ENCODE measurements around the gene ATP9A. TPM values are rescaled to one million over a fixed set of nuclear protein-coding genes. Genes with fewer than 3 reads are reported as not detected.
"Not testable (repeated sequence)": the region's sequence is repeated elsewhere in the genome, so short reads cannot be mapped to it uniquely, and the experiment has no call there.

Gene ATP9A
- polyA plus RNA-seq, 1 experiment: 35.3 TPM

GRCh38 chr20:51769976-51770615 lies 1.9 kb upstream of the ATP9A start:
- no peak for DNase-seq (ENCODE audit: low read depth, low spot score)
- TF ChIP-seq CTCF (IDR thresholded peaks at IDR 0.05; ENCODE audit: low read depth, low read length): no peak
- Histone ChIP-seq H3K4me3 (ENCODE audit: low read depth, low read length) (no peak overlapping the region), H3K27ac (ENCODE audit: low read depth, low read length) (no peak overlapping the region), H3K27me3 (ENCODE audit: control insufficient read depth, insufficient read depth, low read length) (no peaks in the 10 kb centered on the region), H3K9me3 (ENCODE audit: control insufficient read depth, insufficient read depth, low read length) (no peaks in the 10 kb centered on the region)
- POLR2A ChIA-PET: interaction anchor here (0.8 kb wide), 1 partner anchor 27 kb away, joined by 5 read pairs; no protein-coding TSS in a partner anchor
- CTCF ChIA-PET: no interaction called here

GRCh38 chr20:51768759-51769517 lies 748 bp upstream of the ATP9A start:
- no peak overlapping the region for H3K27ac ChIP-seq (ENCODE audit: low read depth, low read length)
- ChIA-PET POLR2A (interaction anchor here (0.8 kb wide), 1 partner anchor 28 kb away, joined by 5 read pairs; no protein-coding TSS in a partner anchor), CTCF (no interaction called here)
- no peak for DNase-seq (ENCODE audit: low read depth, low spot score)
- H3K27me3 ChIP-seq (ENCODE audit: control insufficient read depth, insufficient read depth, low read length): no peaks in the 10 kb centered on the region
- TF ChIP-seq CTCF (IDR thresholded peaks at IDR 0.05; ENCODE audit: low read depth, low read length): no peak
- peak overlapping the region; percentile 50 for H3K4me3 ChIP-seq (ENCODE audit: low read depth, low read length)
- no peaks in the 10 kb centered on the region for H3K9me3 ChIP-seq (ENCODE audit: control insufficient read depth, insufficient read depth, low read length)

- POLR2A ChIA-PET: interaction anchor here (0.6 kb wide), 1 partner anchor 119 kb away, joined by 7 read pairs; no protein-coding TSS in a partner anchor
- CTCF ChIA-PET: interaction anchor here (1.1 kb wide), 1 partner anchor 317 kb away, joined by 3 read pairs; no protein-coding TSS in a partner anchor
- peak overlapping the region; percentile 86 for H3K4me3 ChIP-seq (ENCODE audit: low read depth, low read length)
- peak; percentile 48 for TF ChIP-seq CTCF (IDR thresholded peaks at IDR 0.05; ENCODE audit: low read depth, low read length)
- DNase-seq (ENCODE audit: low read depth, low spot score): no peak
- H3K27me3 ChIP-seq (ENCODE audit: control insufficient read depth, insufficient read depth, low read length): no peaks in the 10 kb centered on the region
- no peak overlapping the region for H3K27ac ChIP-seq (ENCODE audit: low read depth, low read length)
- no peaks in the 10 kb centered on the region for H3K9me3 ChIP-seq (ENCODE audit: control insufficient read depth, insufficient read depth, low read length)
Measured at GRCh38 chr20:51766994-51767866, 960 bp downstream of the ATP9A start.

- H3K27ac ChIP-seq (ENCODE audit: low read depth, low read length); H3K9me3 ChIP-seq (ENCODE audit: control insufficient read depth, insufficient read depth, low read length); DNase-seq (ENCODE audit: low read depth, low spot score); H3K27me3 ChIP-seq (ENCODE audit: control insufficient read depth, insufficient read depth, low read length); H3K4me3 ChIP-seq (ENCODE audit: low read depth, low read length); POLR2A ChIA-PET: not testable (repeated sequence)
- CTCF ChIA-PET: interaction anchor here (1.2 to 2.4 kb wide), 3 partner anchors 12 to 64 kb away, joined by 3 to 11 read pairs (median 4); no protein-coding TSS in a partner anchor
Measured at GRCh38 chr20:51765381-51765780, 2.8 kb downstream of the ATP9A start.

- Histone ChIP-seq H3K27ac (ENCODE audit: low read depth, low read length) (no peak overlapping the region), H3K9me3 (ENCODE audit: control insufficient read depth, insufficient read depth, low read length) (peaks cover 4% of the 10 kb centered on the region; the same call in 1 of the 2 replicates), H3K4me3 (ENCODE audit: low read depth, low read length) (no peak overlapping the region), H3K27me3 (ENCODE audit: control insufficient read depth, insufficient read depth, low read length) (no peaks in the 10 kb centered on the region)
- CTCF ChIA-PET: interaction anchor here (0.6 to 2.4 kb wide), 5 partner anchors 11 to 63 kb away, joined by 3 to 11 read pairs (median 4); no protein-coding TSS in a partner anchor
- no peak for DNase-seq (ENCODE audit: low read depth, low spot score)
- POLR2A ChIA-PET: no interaction called here
- 0 out of 2 replicates have a peak, but pooled peaks have one; percentile 18 for TF ChIP-seq CTCF (IDR thresholded peaks at IDR 0.05; ENCODE audit: low read depth, low read length)
Measured at GRCh38 chr20:51763965-51764602, 4.1 kb downstream of the ATP9A start.

Measured in AG04450 (cell line).